Left kidney (tissue), 2 donors: Measurements from ENCODE around the gene TMEM233. TPM values are rescaled to one million over a fixed set of nuclear protein-coding genes. Genes with fewer than 3 reads are reported as not detected.

ENCODE experiments used
- DNase-seq: peaks from one replicate; pipeline ENCODE4 v3.0.0-alpha.2; 2013
- polyA plus RNA-seq: library from polyadenylated mRNA; unstranded; fragments of 120-200 nt; gene quantifications from one replicate; pipeline ENCODE4 v1.2.1, GENCODE V29; 2013; ENCODE audit not compliant: insufficient read length

Gene TMEM233
- polyA plus RNA-seq, 1 donor: 1.7 TPM

GRCh38 chr12:119681111-119681510, 87.5 kb downstream of the TMEM233 start:
- no peak for DNase-seq

- no peak for DNase-seq
These were observed 88.4 kb downstream of the TMEM233 start for GRCh38 chr12:119681728-119682638.

DNA sequence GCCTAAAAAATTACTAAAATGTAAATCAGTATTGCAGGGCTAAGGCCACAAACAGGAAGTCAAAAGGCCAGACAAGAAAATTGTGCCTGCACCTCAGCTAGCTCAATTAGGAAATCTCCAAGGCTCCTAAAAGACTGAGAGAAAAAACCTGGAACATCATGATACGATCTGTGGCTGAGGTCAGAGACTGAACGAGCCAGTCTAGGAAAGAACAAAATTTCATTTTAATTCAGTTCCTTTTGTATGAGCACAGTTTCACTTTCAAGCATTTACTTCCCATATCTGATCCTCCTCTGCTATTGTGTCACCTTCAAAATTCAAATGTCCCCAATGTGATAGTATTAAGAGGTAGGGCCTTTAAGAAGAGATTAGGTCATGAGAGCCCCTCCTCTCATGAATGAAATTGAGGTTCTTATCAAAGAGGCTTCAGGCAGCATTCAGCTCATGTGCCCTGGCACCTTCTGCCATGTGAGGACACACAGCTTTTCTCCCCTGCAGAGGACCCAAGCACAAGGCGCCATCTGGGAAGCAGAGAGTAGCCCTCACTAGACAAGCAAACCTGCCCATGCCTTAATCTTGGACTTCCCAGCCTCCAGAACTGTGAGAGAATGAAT, 89.2 kb downstream of the TMEM233 start:
- DNase-seq: no peak

DNA sequence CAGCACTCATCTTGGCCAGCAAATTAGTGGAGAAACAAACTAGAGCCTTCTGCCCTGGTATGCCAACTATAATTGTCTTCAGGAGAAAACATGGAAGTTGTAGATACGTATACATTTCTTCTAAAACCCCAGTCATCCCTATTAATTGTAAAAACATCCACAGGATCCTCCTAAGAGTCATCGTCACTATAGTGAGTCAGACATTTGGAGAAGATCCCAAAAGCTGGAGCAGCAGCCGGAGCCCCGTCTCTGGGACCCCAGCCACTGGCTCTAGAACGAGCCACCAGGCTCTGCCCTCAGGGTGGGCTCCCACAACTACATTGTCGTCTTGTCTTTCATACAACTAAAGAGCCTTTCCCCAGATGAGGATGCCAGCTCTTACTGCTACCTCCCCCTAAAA, 89.8 kb downstream of the TMEM233 start:
- no peak for DNase-seq

DNA sequence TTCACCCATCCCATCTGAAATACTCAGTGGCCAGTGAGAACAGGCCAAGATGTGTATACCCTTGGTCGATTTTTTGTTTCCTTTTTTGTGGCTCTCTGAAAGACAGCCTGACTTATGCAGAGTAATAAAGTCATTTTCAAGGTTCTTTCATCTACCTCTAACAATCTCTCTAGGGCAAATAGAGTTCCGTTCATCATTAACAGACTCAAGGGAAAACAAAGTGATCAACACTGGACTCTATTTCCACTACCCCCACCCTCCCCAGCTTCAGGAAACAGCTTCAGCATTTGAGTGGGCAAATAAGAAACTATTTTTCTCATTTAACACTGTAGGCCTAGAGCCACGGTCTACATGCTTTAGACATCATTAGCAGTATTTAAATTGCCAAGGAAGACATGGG, 90.2 kb downstream of the TMEM233 start:
- no peak for DNase-seq

- no peak for DNase-seq
These were observed 91.3 kb downstream of the TMEM233 start for GRCh38 chr12:119684711-119685369.

DNA sequence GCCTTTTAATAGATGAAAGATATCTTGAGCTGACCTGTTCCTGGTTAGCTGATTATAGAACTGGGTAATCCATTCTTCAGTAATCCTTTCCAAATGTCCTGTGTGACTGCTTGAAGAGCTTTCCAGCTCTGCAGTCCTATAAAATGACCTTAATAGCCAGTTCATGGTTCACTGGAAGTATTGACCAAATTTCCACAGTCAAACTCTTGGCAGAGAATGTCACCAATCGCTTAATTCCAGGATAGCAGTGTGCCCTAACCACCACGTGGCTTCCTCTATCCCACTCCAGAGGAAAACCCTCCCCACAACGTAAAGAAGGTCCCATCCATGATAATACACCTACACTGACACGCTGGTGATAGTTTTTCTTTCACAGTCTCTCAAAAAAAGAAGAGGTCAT, 91.8 kb downstream of the TMEM233 start:
- DNase-seq: no peak

DNA sequence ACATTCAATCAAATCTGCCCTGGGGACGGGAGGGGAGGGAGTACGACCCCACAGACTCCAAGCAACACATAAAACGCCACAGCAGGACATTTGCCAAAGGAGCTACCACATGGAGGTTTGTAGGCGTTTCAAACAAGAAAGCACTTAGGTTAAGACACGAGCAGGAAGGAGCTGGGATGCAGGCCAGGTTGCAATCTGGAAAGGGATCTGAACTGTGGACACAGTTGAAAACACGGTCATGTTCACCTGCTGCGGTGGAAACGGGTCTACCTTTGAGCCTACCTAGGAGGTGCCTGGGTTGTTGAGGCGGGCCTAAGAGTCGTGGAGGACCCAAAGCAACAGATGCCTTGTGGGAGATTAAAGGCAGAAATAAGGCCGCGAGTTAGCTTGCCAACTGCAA, 92.8 kb downstream of the TMEM233 start:
- DNase-seq: no peak

GRCh38 chr12:119686776-119687175, 93.2 kb downstream of the TMEM233 start:
- no peak for DNase-seq

GRCh38 chr12:119687406-119687805, 93.8 kb downstream of the TMEM233 start:
- no peak for DNase-seq

DNA sequence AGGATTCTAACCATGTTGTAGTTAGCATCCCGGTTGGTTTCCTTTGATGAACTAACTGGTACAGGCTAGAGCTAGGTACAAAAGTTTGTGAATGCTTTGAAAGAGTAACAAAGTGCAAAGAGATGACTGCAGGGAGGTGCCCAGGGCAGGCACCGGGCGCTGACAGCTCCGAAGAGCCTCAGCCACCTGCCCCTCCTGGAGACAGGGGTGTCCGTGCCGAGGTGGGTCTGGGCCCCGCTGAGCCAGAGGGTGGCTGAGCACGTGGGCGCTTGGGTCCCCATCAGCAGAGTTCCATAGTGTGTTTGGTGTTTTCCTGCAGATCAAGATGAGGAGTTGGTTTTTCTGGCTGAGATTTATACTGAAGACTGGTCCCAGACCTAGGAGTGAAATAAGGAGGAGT, 94.3 kb downstream of the TMEM233 start:
- DNase-seq: no peak

DNA sequence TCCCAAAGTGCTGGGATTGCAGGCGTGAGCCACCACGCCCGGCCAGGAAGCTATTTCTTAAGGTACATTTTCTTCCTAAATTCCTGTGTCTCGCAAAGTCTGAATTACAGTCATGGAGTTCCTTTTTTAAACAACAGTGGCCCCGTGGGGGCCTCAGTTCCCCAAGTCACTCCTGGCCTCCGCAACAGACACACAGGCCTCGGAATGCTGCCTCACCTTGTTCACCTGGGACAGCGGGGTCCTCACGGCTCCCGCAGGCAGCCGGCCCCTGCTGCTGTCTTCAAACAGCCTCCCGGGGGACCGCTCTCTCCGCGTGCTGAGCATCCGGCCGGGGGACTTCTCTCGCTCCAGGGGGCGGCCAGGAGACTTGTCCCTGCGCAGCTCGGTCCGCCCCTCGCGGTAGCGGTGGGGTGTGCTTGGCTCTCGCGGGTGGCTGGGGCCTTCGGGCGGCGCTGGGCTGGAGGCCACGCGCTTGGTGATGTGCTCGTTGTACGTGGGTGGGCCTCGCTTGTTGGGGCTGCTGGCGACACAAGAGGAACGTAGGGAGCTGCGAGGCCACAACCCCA, 96.4 kb downstream of the TMEM233 start:
- no peak for DNase-seq

GRCh38 chr12:119691202-119691810, 97.7 kb downstream of the TMEM233 start:
- no peak for DNase-seq

DNA sequence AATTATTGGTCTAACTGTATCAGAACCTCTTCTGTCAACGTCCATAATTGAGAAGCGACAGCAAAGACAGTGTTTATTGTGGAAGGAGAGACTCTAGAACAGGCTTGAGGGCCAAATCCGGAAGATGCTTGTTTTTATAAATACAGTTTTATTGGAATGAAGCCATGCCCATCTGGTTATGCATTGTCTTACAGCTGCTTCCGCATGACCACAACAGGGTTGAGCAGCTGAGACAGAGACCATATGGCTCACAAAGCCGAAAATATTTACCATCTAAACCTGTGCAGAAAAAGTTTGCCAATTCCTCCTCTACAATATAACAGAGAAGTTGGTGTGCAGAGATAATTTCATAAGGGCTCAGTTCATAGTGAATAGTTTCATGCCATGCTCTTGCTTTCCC, 98.8 kb downstream of the TMEM233 start:
- DNase-seq: no peak

Other genes starting within 250 kb of the TMEM233 start
- gene PRKAB1, start 74.4 kb downstream of the TMEM233 start, polyA plus RNA-seq: 86.2 TPM